Stimulated activated CD4-positive, alpha-beta T cell treated with anti-CD3 and anti-CD28 coated beads, Interleukin-1b, Interleukin-23, amount 100 ng/mL, for 48 hours (primary cell): ENCODE results near the gene ANO2.
A peak's percentile ranks its signal among the peaks of the same experiment; 100 is the strongest.

Experiments
- DNase-seq: peaks from one replicate; pipeline ENCODE4 v3.0.0-alpha.2; 2020

ANO2 gene

GRCh38 chr12:5771756-5772155, 173.3 kb downstream of the ANO2 start:
- DNase-seq = no peak

- DNase-seq = no peak
These were observed 174.3 kb downstream of the ANO2 start for GRCh38 chr12:5770727-5771126.

DNA sequence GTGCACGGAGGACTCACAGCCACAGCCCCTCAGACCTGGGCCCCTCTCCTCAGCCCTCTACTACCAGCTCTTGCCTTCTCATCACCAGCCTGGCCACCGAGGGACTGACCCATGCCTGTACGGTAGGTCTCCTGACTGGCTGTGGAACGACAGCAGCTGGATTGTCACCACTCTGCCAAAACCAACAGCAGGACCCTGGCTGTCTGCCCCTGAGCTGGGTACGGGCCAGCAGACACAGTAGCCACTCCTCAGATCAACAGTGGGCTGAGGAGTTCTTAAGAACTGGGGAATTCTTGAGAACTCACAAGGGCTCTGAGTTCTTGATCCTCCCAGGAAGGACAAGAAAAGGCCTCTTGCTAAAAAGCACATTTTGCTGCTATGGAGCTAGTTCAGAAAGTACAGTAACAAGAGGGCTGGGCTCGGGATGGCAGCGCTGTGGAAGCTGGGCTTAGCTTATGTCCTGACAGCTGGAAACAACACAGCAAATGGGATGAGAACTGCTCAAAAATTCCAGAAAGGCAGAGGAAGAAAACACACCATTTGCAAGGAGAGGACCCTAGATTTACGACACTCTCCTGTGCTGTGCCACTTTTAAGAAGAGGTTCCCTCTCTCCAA, 176.4 kb downstream of the ANO2 start:
- no peak for DNase-seq

DNA sequence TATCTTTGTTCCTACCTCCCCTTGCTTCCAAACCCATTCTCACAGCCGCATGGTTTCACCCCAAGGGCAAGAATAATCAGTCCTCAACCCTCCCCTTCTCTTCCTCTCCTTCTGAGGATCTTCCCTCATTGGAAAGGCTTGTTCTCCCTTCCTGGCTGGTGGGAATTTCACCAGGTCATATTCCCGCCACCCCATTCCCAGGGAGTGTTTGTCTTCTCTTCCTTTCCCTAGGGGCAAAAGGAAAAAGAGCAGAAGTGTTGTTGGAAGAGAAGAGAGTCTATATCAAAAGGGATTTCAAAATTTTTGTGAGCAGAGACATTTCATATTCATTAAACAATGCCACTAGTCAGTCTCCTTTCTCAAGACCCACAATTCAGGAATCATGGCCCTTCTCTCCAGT, 176.9 kb downstream of the ANO2 start:
- DNase-seq = no peak

DNA sequence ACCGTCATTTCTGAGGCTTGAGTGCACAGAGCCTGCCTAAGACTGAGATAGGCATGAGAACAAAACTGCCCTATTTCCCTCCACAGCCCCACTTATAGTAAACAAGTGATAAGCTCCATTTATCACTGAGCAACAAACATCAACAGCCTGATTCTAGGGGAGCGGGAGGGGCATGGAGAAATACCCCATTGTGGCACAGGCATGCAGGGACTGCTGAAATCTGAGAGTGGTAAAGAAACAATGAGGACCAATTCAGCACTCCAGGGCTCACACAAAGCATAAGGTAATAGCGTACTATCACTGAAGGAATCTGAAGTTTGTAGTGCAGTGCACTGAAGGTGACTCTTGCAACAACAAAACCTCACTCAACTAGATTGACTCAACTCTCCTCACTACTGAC, 186.7 kb downstream of the ANO2 start:
- DNase-seq = no peak

- DNase-seq = no peak
These were observed 188.7 kb downstream of the ANO2 start for GRCh38 chr12:5756338-5756842.

DNA sequence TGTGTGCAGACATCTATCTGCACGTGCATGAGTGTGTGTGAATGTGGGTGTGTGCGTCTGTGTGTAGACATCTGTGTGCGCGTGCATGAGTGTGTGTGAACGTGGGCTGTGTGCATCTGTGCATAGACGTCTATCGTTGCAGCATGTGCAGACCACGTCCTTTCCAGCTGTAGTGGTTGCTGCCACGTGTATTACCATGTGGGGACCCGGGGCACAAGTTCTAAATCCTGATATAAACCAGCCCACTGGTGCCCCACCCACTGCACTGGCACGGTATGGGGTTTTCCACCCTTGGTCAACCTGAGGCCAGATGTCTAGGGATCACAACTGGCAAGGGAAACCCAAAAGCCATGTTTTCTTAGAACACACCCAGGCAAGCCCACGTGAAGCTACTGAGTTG, 197.0 kb downstream of the ANO2 start:
- DNase-seq = no peak

GRCh38 chr12:5746917-5747316, 198.1 kb downstream of the ANO2 start:
- no peak for DNase-seq

GRCh38 chr12:5746036-5746908, 198.8 kb downstream of the ANO2 start:
- no peak for DNase-seq

- DNase-seq = peak; percentile 58
These were observed 199.7 kb downstream of the ANO2 start for GRCh38 chr12:5745251-5745888.

DNA sequence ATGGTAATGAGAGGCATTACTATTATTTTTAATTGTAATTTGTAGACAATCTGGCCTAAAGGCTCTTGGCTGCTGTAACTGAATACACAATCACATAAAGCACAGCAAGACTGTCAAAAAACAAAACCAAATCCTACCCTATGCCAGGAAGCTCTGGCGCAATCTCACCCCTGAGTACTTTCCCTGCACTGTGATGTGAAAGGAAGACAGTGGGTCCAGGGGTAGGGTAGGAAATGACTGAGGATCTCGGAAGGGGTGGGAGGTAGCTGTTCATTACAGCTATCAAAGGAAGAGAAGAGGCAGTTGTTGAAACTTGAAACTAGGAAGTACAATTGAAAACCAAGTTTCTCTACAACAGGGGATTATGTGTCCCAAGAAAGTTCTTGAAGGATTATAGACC, 202.8 kb downstream of the ANO2 start:
- DNase-seq = no peak

GRCh38 chr12:5739917-5740316, 205.1 kb downstream of the ANO2 start:
- no peak for DNase-seq

DNA sequence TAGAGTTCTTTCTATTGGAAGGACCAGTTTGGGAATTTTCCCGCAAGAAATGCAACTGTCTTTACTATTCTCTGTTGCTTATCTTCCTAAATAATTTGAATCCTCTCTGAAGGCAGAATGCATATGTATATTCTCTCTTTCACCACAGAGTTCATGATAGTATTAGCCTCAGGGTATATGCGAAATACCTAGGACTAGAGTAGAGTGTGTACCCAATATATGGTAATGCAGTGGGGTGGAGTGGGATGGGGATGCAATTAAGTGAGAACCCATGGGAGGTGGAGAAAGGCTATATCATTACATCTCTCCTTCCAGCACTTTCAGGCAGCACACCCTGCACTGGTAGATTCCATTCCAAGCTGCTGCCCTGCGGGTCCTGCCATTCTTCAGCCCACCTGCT, 207.3 kb downstream of the ANO2 start:
- DNase-seq = no peak

- no peak for DNase-seq
These were observed 208.5 kb downstream of the ANO2 start for GRCh38 chr12:5736527-5736926.

DNA sequence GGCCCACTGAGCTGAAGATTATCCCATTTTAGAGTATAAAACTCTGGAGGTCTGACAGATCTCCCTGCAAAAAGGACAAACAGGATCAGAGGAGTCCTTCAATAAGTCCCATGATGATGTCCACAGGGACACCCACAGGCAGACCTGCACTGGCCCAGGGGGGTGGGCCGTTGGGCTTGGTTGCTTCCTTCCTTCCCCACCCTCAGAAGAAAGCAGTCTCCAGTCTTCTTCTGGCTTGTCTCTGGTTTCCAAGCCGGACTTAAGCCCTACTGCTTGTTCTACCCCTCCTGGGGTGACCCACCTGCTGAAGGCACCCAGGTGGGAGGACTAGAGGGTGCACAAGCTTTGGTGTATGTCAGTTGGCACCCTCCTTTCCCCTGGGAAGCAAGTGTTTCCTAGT, 209.0 kb downstream of the ANO2 start:
- no peak for DNase-seq

DNA sequence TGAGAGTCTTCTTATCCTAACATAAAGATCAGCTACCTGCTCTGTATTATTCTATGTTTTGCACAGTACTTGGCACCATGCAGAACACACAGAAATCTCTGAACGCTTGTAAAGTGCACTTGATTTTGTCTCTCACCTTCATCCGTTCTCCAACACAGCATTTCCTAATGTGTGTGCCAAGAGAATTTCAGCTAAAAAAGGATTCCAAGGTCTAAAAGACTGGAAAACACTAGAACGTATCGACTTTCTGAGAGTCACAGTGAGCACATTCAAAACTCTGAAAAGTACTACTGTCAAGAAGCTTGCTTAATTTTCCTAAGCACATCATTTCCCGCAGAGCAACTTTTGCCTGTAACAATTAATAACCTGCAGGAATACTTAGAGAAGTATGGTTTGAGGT, 211.1 kb downstream of the ANO2 start:
- no peak for DNase-seq

DNA sequence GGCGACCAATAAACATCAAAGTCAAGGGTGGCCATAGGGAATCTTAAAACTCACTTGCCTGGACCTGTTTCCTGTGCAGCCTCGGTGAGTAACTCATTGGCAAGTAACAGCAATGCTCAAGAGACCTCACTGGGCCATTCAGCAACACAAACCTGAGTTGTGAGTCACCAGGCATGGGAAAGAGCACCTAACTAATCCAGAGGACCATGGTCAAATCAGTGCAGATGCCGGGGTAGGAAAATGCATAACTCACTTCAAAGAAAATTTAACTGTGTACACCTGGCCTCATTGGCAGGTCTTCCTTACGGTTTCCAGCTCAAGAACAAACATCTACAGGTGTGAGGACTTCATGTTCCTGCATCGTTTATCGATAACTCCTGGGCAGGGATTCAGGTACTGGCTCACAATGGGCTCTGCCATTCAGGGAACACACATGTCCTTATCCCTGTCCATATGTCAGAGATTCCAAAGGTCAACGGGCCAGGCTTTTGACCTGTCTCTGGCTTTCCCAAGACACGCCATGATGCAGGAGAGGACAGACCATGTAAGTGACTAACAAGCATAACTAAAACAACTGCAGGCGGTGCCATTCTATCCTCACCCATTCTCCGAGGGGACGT, 211.8 kb downstream of the ANO2 start:
- no peak for DNase-seq

GRCh38 chr12:5730962-5731361, 214.1 kb downstream of the ANO2 start:
- DNase-seq = no peak

- no peak for DNase-seq
These were observed 221.3 kb downstream of the ANO2 start for GRCh38 chr12:5723711-5724252.

- DNase-seq = no peak
These were observed 222.0 kb downstream of the ANO2 start for GRCh38 chr12:5723071-5723470.

DNA sequence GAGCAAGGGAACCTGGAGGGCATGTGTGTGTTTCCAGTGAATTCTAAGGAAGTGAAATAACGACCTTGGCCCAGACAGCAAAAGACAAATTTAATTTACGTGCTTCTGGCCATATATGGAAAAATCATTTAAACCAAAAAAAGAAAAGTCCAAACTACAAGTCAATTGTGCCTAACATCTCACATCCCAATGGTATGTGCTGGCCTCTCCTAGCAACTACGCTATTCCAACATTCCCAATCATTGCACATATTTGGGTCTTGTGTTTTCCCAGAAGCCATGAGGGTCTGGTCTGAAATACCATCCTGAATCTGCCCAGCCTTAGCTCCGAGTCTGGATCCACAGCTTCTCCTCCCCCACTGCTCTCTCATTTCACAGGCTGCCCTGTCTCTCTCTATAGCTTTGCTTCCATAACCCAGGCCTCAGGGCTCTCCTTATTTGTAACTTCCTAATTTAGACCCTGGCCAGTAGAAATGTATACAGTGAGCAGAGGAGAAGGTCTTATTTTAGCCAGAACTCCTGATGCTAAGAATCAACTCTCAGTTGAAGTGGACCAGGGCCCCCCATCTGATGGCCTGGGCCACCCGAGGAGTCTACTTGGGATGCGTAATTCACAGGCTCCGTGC, 224.6 kb downstream of the ANO2 start:
- no peak for DNase-seq

- no peak for DNase-seq
These were observed 226.4 kb downstream of the ANO2 start for GRCh38 chr12:5718680-5719079.

GRCh38 chr12:5718073-5718472, 227.0 kb downstream of the ANO2 start:
- DNase-seq = no peak
